Transverse colon (tissue), 3 donors: Measurements from ENCODE around the gene TRAF3.

Source experiments
- CTCF ChIP-seq, 5 experiments: fragments of 200-600 bp in 3 of 5; fragments of 450-650 bp in 2 of 5; sonication (generic) in 3 of 5; IDR thresholded peaks; 1 replicate in 2 of 5; 2 replicates in 3 of 5; pipeline ENCODE4 v1.5.1; 2016 to 2017; ENCODE audit warnings: antibody characterized with exemption in 5 of 5, inconsistent platforms in 3 of 5, mild to moderate bottlenecking in 2 of 5, moderate library complexity in 1 of 5
- EP300 ChIP-seq: sonication (generic); formaldehyde crosslinking; IDR thresholded peaks from one replicate; pipeline ENCODE4 v1.6.1; 2017; ENCODE audit warnings: antibody characterized with exemption, low read depth

GRCh38 chr14:102789349-102789748 is 12.1 kb downstream of the TRAF3 start:
- no peak for TF ChIP-seq EP300
- TF ChIP-seq CTCF (IDR thresholded peaks at IDR 0.05), result no peak
